WTC11 (cell line): Measurements from ENCODE around the gene SERTAD1.

Source experiments
- NFE2L1 ChIP-seq: sonication (generic); formaldehyde crosslinking; IDR thresholded peaks from 2 replicates; pipeline ENCODE4 v1.8.1; 2023; ENCODE audit warnings: missing genetic modification reagents
- TEAD1 ChIP-seq: sonication (generic); formaldehyde crosslinking; IDR thresholded peaks from 2 replicates; pipeline ENCODE4 v1.8.0; 2022; ENCODE audit warnings: mild to moderate bottlenecking, missing genetic modification reagents
- ZNF138 ChIP-seq: sonication (generic); formaldehyde crosslinking; conservative IDR thresholded peaks from 2 replicates; pipeline ENCODE4 v1.8.1; 2022; ENCODE audit warnings: mild to moderate bottlenecking, moderate library complexity, missing genetic modification reagents
- TF ChIP-seq, protein P1 (sequence below): fragments of 200-600 bp; IDR thresholded peaks from 2 replicates; pipeline ENCODE4 v1.8.0; 2022; ENCODE audit warnings: antibody characterized with exemption

DNA sequence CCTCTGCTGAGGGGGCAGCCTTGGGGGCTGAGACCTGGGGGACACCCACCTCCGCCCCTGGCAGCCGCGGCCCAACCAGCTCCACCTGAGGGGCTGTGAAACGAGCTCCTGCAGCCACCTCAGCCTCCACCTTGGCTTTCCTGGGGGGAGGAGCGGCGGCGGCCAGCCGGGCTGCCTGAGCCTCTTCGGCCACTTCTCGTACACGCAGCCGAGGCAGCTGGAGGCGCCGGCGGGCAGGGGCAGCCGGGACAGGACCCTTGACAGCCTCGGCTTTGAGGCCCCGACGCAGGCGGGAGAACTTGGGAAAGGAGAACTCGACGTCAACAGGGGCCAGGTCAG, 28.3 kb downstream of the SERTAD1 start:
- TF ChIP-seq, protein P1, sequence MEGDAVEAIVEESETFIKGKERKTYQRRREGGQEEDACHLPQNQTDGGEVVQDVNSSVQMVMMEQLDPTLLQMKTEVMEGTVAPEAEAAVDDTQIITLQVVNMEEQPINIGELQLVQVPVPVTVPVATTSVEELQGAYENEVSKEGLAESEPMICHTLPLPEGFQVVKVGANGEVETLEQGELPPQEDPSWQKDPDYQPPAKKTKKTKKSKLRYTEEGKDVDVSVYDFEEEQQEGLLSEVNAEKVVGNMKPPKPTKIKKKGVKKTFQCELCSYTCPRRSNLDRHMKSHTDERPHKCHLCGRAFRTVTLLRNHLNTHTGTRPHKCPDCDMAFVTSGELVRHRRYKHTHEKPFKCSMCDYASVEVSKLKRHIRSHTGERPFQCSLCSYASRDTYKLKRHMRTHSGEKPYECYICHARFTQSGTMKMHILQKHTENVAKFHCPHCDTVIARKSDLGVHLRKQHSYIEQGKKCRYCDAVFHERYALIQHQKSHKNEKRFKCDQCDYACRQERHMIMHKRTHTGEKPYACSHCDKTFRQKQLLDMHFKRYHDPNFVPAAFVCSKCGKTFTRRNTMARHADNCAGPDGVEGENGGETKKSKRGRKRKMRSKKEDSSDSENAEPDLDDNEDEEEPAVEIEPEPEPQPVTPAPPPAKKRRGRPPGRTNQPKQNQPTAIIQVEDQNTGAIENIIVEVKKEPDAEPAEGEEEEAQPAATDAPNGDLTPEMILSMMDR = no peak
- TF ChIP-seq NFE2L1 (CRISPR knock-in tag) = no peak
- no peak for TF ChIP-seq ZNF138 (CRISPR knock-in tag)
- TF ChIP-seq TEAD1 (CRISPR knock-in tag) = no peak
